ENCODE results near the gene LUZP2. TPM values are rescaled to one million over a fixed set of nuclear protein-coding genes. Genes with fewer than 3 reads are reported as not detected.
A peak's percentile ranks its signal among the peaks of the same experiment; 100 is the strongest.

Gene LUZP2
- total and polyA plus RNA-seq, 9 of the 15 experiments (the other 6 are each of a cell fraction or from before 2014, with no cell fraction given), result not detected

DNA sequence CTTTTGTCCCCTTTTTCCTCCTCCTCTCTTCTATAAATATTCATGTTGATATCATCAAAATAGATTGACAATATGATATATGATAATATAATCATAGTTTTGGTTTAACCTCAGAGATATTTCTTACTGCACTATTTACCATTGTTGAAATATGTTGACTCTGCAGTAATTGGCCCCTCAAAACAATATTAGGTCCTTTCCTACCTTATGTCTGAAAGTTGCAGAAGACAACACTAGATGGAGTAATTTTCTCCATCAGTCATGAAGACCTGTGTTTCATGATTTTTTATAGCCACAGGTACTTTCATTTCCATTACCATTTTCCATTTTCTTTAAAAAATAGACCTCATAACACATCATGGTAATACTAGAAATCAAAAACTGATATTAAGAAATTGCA is 284.4 kb downstream of the LUZP2 start:
- no peak for DNase-seq (ENCODE audit: extremely low read depth in 1 of 4, low spot score in 3 of 4)
- H3K4me2 ChIP-seq (ENCODE audit: insufficient read depth, low read length), result no peak overlapping the region
- H3K36me3 ChIP-seq (ENCODE audit: control insufficient read depth, insufficient read depth, low read length), result no peaks in the 10 kb centered on the region
- TF ChIP-seq ZNF316 (IDR thresholded peaks at IDR 0.05), result 0 out of 2 replicates have a peak, but pooled peaks have one; percentile 12
- TF ChIP-seq, protein P1, sequence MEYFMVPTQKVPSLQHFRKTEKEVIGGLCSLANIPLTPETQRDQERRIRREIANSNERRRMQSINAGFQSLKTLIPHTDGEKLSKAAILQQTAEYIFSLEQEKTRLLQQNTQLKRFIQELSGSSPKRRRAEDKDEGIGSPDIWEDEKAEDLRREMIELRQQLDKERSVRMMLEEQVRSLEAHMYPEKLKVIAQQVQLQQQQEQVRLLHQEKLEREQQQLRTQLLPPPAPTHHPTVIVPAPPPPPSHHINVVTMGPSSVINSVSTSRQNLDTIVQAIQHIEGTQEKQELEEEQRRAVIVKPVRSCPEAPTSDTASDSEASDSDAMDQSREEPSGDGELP (CRISPR knock-in tag; IDR thresholded peaks at IDR 0.05; ENCODE audit: borderline replicate concordance), result no peak
- in situ Hi-C loops (cut with MboI), result no loop called here
- no peaks in the 10 kb centered on the region for H4K20me1 ChIP-seq (replicated peaks; ENCODE audit: control insufficient read depth, insufficient read depth, low read length)
- H3K9me3 ChIP-seq (replicated peaks; ENCODE audit: control insufficient read depth, insufficient read depth, low read depth, low read length), result no peaks in the 10 kb centered on the region
- no peak overlapping the region for H3K27ac ChIP-seq (ENCODE audit: extremely low read depth, low read depth, low read length)
- H2AFZ ChIP-seq (ENCODE audit: low read depth, low read length), result no peak overlapping the region
- BruUV-seq (replicated peaks), result no TSS peak
- no peak overlapping the region for H3K4me3 ChIP-seq
- intact Hi-C loops (cut with micrococcal nuclease), result no loop called here
- no peak for FAIRE-seq
- no peak for ATAC-seq
- POLR2A ChIA-PET, result no interaction called here
- CTCF ChIA-PET (ENCODE audit: low intra/inter-chr PET ratio), result no interaction called here
- H3K9me1 ChIP-seq (ENCODE audit: control insufficient read depth, insufficient read depth, low read length), result no peaks in the 10 kb centered on the region
- H3K79me2 ChIP-seq (ENCODE audit: control insufficient read depth, insufficient read depth, low read length), result no peaks in the 10 kb centered on the region
- no peaks in the 10 kb centered on the region for H3K27me3 ChIP-seq (ENCODE audit: control insufficient read depth in 2 of 2, insufficient read depth in 2 of 2, low read length in 2 of 2)
- no peaks in the 10 kb centered on the region for H3K4me1 ChIP-seq (replicated peaks in 1 of 2; ENCODE audit: control insufficient read depth in 2 of 2, insufficient read depth in 2 of 2, low read length in 2 of 2)
- no peak overlapping the region for H3K9ac ChIP-seq (ENCODE audit: insufficient read depth in 1 of 2, low read depth in 2 of 2, low read length in 2 of 2)

DNA sequence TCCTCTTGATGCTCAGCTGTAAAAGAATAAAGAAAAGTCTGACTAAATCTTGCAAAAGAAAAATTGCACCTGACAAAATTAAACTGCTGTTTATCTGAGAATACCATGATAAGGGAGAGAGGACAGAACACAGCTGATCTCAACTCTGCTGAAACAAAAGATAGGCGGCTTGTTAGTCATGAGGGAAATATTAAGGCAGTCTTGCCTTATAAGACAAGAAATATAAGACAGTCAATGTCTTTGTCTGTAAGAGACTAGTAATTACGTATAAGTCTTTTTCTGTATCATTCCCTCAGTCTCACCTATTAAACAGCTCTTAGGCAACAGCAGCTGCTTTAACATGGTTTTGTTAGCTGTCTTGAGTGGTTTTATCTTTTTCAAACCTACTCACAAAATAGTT is 296.6 kb downstream of the LUZP2 start:
- no peak for DNase-seq (ENCODE audit: extremely low read depth in 1 of 4, low spot score in 3 of 4)
- no TSS peak for BruUV-seq (replicated peaks)
- Histone ChIP-seq H3K9me3 (replicated peaks; ENCODE audit: control insufficient read depth, insufficient read depth, low read depth, low read length) (no peaks in the 10 kb centered on the region), H3K27me3 (ENCODE audit: control insufficient read depth in 2 of 2, insufficient read depth in 2 of 2, low read length in 2 of 2) (no peaks in the 10 kb centered on the region), H3K9ac (ENCODE audit: insufficient read depth in 1 of 2, low read depth in 2 of 2, low read length in 2 of 2) (no peak overlapping the region), H3K4me1 (replicated peaks in 1 of 2; ENCODE audit: control insufficient read depth in 2 of 2, insufficient read depth in 2 of 2, low read length in 2 of 2) (no peaks in the 10 kb centered on the region), H3K9me1 (ENCODE audit: control insufficient read depth, insufficient read depth, low read length) (no peaks in the 10 kb centered on the region), H3K27ac (ENCODE audit: extremely low read depth, low read depth, low read length) (no peak overlapping the region), H4K20me1 (replicated peaks; ENCODE audit: control insufficient read depth, insufficient read depth, low read length) (no peaks in the 10 kb centered on the region), H3K36me3 (ENCODE audit: control insufficient read depth, insufficient read depth, low read length) (no peaks in the 10 kb centered on the region), H2AFZ (ENCODE audit: low read depth, low read length) (no peak overlapping the region), H3K4me2 (ENCODE audit: insufficient read depth, low read length) (no peak overlapping the region), H3K79me2 (ENCODE audit: control insufficient read depth, insufficient read depth, low read length) (no peaks in the 10 kb centered on the region), H3K4me3 (no peak overlapping the region)
- WGBS (ENCODE audit: insufficient coverage, low coverage, missing lambda C conversion rate), result 0% methylated on average over 2 of the region's 2 CpGs
- in situ Hi-C loops (cut with MboI), result no loop called here
- no peak for ATAC-seq
- intact Hi-C loops (cut with micrococcal nuclease), result no loop called here
- CTCF ChIA-PET (ENCODE audit: low intra/inter-chr PET ratio), result no interaction called here
- no peak for FAIRE-seq
- POLR2A ChIA-PET, result no interaction called here
- TF ChIP-seq SUPT5H (IDR thresholded peaks at IDR 0.05) (no peak), BRD4 (IDR thresholded peaks at IDR 0.05) (no peak), KLF1 (tag; IDR thresholded peaks at IDR 0.05) (no peak), ESRRB (CRISPR knock-in tag; IDR thresholded peaks at IDR 0.05; ENCODE audit: borderline replicate concordance) (no peak), PHF21A (IDR thresholded peaks at IDR 0.05; ENCODE audit: borderline replicate concordance, low read depth) (no peak), SMAD3 (CRISPR knock-in tag; conservative IDR thresholded peaks at IDR 0.05) (no peak), IRF2 (CRISPR knock-in tag; IDR thresholded peaks at IDR 0.05) (no peak)
- TF ChIP-seq, protein P2, sequence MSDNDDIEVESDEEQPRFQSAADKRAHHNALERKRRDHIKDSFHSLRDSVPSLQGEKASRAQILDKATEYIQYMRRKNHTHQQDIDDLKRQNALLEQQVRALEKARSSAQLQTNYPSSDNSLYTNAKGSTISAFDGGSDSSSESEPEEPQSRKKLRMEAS (CRISPR knock-in tag; IDR thresholded peaks at IDR 0.05), result no peak
- TF ChIP-seq, protein P3, sequence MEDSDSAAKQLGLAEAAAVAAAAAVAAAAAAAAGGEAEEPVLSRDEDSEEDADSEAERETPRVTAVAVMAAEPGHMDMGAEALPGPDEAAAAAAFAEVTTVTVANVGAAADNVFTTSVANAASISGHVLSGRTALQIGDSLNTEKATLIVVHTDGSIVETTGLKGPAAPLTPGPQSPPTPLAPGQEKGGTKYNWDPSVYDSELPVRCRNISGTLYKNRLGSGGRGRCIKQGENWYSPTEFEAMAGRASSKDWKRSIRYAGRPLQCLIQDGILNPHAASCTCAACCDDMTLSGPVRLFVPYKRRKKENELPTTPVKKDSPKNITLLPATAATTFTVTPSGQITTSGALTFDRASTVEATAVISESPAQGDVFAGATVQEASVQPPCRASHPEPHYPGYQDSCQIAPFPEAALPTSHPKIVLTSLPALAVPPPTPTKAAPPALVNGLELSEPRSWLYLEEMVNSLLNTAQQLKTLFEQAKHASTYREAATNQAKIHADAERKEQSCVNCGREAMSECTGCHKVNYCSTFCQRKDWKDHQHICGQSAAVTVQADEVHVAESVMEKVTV (CRISPR knock-in tag; IDR thresholded peaks at IDR 0.05), result no peak
- TF ChIP-seq, protein P4, sequence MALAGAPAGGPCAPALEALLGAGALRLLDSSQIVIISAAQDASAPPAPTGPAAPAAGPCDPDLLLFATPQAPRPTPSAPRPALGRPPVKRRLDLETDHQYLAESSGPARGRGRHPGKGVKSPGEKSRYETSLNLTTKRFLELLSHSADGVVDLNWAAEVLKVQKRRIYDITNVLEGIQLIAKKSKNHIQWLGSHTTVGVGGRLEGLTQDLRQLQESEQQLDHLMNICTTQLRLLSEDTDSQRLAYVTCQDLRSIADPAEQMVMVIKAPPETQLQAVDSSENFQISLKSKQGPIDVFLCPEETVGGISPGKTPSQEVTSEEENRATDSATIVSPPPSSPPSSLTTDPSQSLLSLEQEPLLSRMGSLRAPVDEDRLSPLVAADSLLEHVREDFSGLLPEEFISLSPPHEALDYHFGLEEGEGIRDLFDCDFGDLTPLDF (CRISPR knock-in tag; IDR thresholded peaks at IDR 0.05), result no peak
